ENCODE data around the gene CPHXL. TPM values are rescaled to one million over a fixed set of nuclear protein-coding genes. Genes with fewer than 3 reads are reported as not detected.

Gene CPHXL
- polyA plus RNA-seq, 1 donor, result not detected

GRCh38 chr16:75701361-75701760 is 24.9 kb downstream of the CPHXL start, which contains the start of gene DUXB:
DUXB (minus strand) TSS chr16:75701461; CDS start chr16:75701418, 43 bp downstream.
- DNase-seq, result no peak

- no peak for DNase-seq
These were observed 28.7 kb downstream of the CPHXL start for GRCh38 chr16:75697571-75697970.

GRCh38 chr16:75695708-75696107 is 30.6 kb downstream of the CPHXL start:
- DNase-seq, result no peak

GRCh38 chr16:75687361-75687760 is 38.9 kb downstream of the CPHXL start:
- no peak for DNase-seq

GRCh38 chr16:75682308-75682707 is 44.0 kb downstream of the CPHXL start:
- no peak for DNase-seq

- DNase-seq, result no peak
These were observed 46.9 kb downstream of the CPHXL start for GRCh38 chr16:75679366-75679765.

GRCh38 chr16:75676909-75677308 is 49.4 kb downstream of the CPHXL start, which contains the start of gene CPHXL2:
CPHXL2 (minus strand) TSS chr16:75677009; CDS start chr16:75676999, 10 bp downstream.
- DNase-seq, result no peak

- no peak for DNase-seq
These were observed 58.8 kb downstream of the CPHXL start for GRCh38 chr16:75667503-75667902.

Other genes starting within 250 kb of the CPHXL start
- 0.98 TPM for gene CHST6, start 231.0 kb downstream of the CPHXL start, polyA plus RNA-seq (ENCODE audit: insufficient read length)
- 1.1 TPM for gene CHST5, start 190.4 kb downstream of the CPHXL start, polyA plus RNA-seq (ENCODE audit: insufficient read length)
- gene TMEM231, start 170.2 kb downstream of the CPHXL start, polyA plus RNA-seq (ENCODE audit: insufficient read length), result 22.1 TPM
- 170 TPM for gene GABARAPL2, start 160.1 kb downstream of the CPHXL start, polyA plus RNA-seq (ENCODE audit: insufficient read length)
- gene ADAT1, start 103.2 kb downstream of the CPHXL start, polyA plus RNA-seq (ENCODE audit: insufficient read length), result 60.0 TPM
- gene KARS1, start 78.8 kb downstream of the CPHXL start, polyA plus RNA-seq (ENCODE audit: insufficient read length), result 143 TPM
- 79.4 TPM for gene TERF2IP, start 78.7 kb downstream of the CPHXL start, polyA plus RNA-seq (ENCODE audit: insufficient read length)
- 0.40 TPM for gene CPHXL2, start 49.5 kb downstream of the CPHXL start, polyA plus RNA-seq (ENCODE audit: insufficient read length)
- 0.13 TPM for gene DUXB, start 25.0 kb downstream of the CPHXL start, polyA plus RNA-seq (ENCODE audit: insufficient read length)

Measured in left kidney (tissue), 2 donors.